Measurements from ENCODE around the gene GRIA1. TPM values are rescaled to one million over a fixed set of nuclear protein-coding genes. Genes with fewer than 3 reads are reported as not detected.

GRIA1 gene
- total RNA-seq, 2 donors from 2014 or later = 12.4 to 39.0 TPM

GRCh38 chr5:153617190-153617589 is 126.7 kb downstream of the GRIA1 start:
- H3K27me3 ChIP-seq (replicated peaks; ENCODE audit: insufficient read depth) = no peaks in the 10 kb centered on the region
- H3K9me3 ChIP-seq = no peaks in the 10 kb centered on the region
- ATAC-seq (ENCODE audit: insufficient number of reproducible peaks, low FRiP score, low read depth) = no peak
- TF ChIP-seq CTCF (IDR thresholded peaks at IDR 0.05) = no peak
- no peak overlapping the region for H3K4me3 ChIP-seq
- H3K4me1 ChIP-seq (ENCODE audit: control insufficient read depth in 1 of 2, low read depth in 2 of 2) = no peaks in the 10 kb centered on the region
- H3K36me3 ChIP-seq = no peaks in the 10 kb centered on the region
- no peak for DNase-seq (ENCODE audit: low spot score)
- H3K27ac ChIP-seq = no peak overlapping the region

DNA sequence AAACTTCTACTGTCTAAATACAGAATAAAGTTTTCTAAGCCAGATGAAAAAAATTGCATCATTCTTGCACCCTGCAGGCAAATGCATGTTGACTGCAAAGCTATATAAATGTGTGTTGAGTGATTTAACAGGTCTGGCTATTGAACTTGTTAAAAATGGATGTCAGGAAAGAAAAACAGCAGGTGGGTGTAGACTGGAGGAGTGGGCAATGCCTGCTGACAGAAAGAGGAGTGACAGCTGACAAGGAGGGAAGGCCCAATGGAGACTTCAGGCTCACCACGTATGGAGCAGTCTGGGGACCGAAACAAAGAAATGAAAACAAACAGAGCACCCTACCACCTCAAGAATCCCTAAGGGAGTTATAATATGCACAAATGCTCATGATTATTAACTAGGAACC is 127.8 kb downstream of the GRIA1 start:
- Histone ChIP-seq H3K27me3 (replicated peaks; ENCODE audit: insufficient read depth) (no peaks in the 10 kb centered on the region), H3K27ac (no peak overlapping the region), H3K4me1 (ENCODE audit: control insufficient read depth in 1 of 2, low read depth in 2 of 2) (no peaks in the 10 kb centered on the region), H3K36me3 (no peaks in the 10 kb centered on the region), H3K9me3 (no peaks in the 10 kb centered on the region), H3K4me3 (no peak overlapping the region)
- ATAC-seq (ENCODE audit: insufficient number of reproducible peaks, low FRiP score, low read depth) = no peak
- TF ChIP-seq CTCF (IDR thresholded peaks at IDR 0.05) = no peak
- no peak for DNase-seq (ENCODE audit: low spot score)

DNA sequence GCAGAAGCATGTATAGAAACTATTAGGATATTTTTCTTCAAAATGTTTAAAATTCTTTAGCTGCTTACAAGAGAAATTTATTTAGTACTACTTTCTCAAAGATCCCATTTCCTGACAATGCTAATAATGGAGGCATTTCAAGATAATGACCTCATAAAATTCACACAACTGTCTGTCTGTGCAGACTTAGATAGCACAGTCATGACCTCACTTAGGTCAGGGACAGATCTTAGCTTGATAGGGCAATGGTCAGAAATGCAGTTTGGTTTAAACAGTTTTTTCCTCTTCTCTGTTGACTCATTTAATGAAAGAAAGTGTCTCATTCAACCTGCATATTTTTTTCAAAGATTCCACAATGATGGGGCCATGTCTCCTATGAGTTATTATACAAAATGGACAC is 128.4 kb downstream of the GRIA1 start:
- Histone ChIP-seq H3K9me3 (no peaks in the 10 kb centered on the region), H3K27ac (no peak overlapping the region), H3K4me1 (ENCODE audit: control insufficient read depth in 1 of 2, low read depth in 2 of 2) (peaks cover 0 to 2% of the 10 kb centered on the region in 2 donors), H3K36me3 (no peaks in the 10 kb centered on the region), H3K4me3 (no peak overlapping the region), H3K27me3 (replicated peaks; ENCODE audit: insufficient read depth) (no peaks in the 10 kb centered on the region)
- no peak for TF ChIP-seq CTCF (IDR thresholded peaks at IDR 0.05)
- DNase-seq (ENCODE audit: low spot score) = no peak
- no peak for ATAC-seq (ENCODE audit: insufficient number of reproducible peaks, low FRiP score, low read depth)

DNA sequence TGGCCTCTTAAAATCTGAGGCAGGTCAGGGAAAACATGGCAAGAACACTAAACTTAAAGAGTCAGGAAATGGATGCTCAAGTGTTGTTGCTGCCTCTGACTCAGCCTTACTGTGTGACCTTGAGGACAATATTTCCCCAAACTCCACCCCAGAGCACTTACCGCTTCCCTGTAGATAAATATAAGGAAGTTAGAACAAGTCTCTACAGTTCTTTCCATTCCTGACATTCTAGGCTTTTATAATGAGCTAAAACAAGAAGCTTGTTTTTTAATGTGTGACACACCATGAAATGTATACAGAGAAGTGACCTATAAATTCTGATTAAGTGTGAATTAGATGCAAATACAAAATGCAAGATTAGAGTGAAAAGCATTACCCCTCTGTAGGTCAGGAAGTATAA is 129.3 kb downstream of the GRIA1 start:
- Histone ChIP-seq H3K4me1 (ENCODE audit: control insufficient read depth in 1 of 2, low read depth in 2 of 2) (peaks cover 0 to 7% of the 10 kb centered on the region in 2 donors), H3K27ac (no peak overlapping the region), H3K36me3 (no peaks in the 10 kb centered on the region), H3K27me3 (replicated peaks; ENCODE audit: insufficient read depth) (no peaks in the 10 kb centered on the region), H3K9me3 (no peaks in the 10 kb centered on the region), H3K4me3 (no peak overlapping the region)
- TF ChIP-seq CTCF (IDR thresholded peaks at IDR 0.05) = no peak
- ATAC-seq (ENCODE audit: insufficient number of reproducible peaks, low FRiP score, low read depth) = no peak
- no peak for DNase-seq (ENCODE audit: low spot score)

- H3K36me3 ChIP-seq = no peaks in the 10 kb centered on the region
- no peak for ATAC-seq (ENCODE audit: insufficient number of reproducible peaks, low FRiP score, low read depth)
- TF ChIP-seq CTCF (IDR thresholded peaks at IDR 0.05) = no peak
These were observed 132.7 kb downstream of the GRIA1 start for GRCh38 chr5:153623124-153623523.

More at GRCh38 chr5:153623124-153623523, 132.7 kb downstream of the GRIA1 start:
- no peaks in the 10 kb centered on the region for H3K9me3 ChIP-seq
- H3K27me3 ChIP-seq (replicated peaks; ENCODE audit: insufficient read depth) = no peaks in the 10 kb centered on the region
- H3K4me3 ChIP-seq = no peak overlapping the region
- H3K27ac ChIP-seq = no peak overlapping the region
- no peak for DNase-seq (ENCODE audit: low spot score)
- peaks cover 5 to 29% of the 10 kb centered on the region in 2 donors for H3K4me1 ChIP-seq (ENCODE audit: control insufficient read depth in 1 of 2, low read depth in 2 of 2)
